GM10266 (cell line): ENCODE data around the gene CLDN9.

Source experiments
- DNase-seq: peaks from one replicate; pipeline ENCODE4 v3.0.0; 2012; ENCODE audit errors: extremely low spot score
- CTCF ChIP-seq: IDR thresholded peaks from 2 replicates; pipeline ENCODE4 v1.5.1; 2012; ENCODE audit warnings: mild to moderate bottlenecking, low read depth; ENCODE audit not compliant: control insufficient read depth, insufficient read depth; ENCODE audit errors: missing control alignments

The CLDN9 gene

GRCh38 chr16:2971134-2971984 is 41.4 kb upstream of the CLDN9 start:
- TF ChIP-seq CTCF: no peak
- DNase-seq: no peak

GRCh38 chr16:2971985-2972784 is 40.5 kb upstream of the CLDN9 start:
- no peak for TF ChIP-seq CTCF
- no peak for DNase-seq

- no peak for DNase-seq
- TF ChIP-seq CTCF: no peak
These were observed 39.6 kb upstream of the CLDN9 start for GRCh38 chr16:2973093-2973492.

- DNase-seq: no peak
- no peak for TF ChIP-seq CTCF
These were observed 39.0 kb upstream of the CLDN9 start for GRCh38 chr16:2973605-2974318.

GRCh38 chr16:2974319-2975056 is 38.2 kb upstream of the CLDN9 start:
- no peak for DNase-seq
- no peak for TF ChIP-seq CTCF

GRCh38 chr16:2975161-2975795 is 37.4 kb upstream of the CLDN9 start:
- no peak for DNase-seq
- TF ChIP-seq CTCF: no peak
